SU-DHL-6 (cell line): ENCODE data around the gene PPP2R3C.

Experiments
- CTCF ChIP-seq: fragments of 200-600 bp; sonication (generic); IDR thresholded peaks from one replicate; pipeline ENCODE4 v1.5.1; 2017; ENCODE audit warnings: antibody characterized with exemption, mild to moderate bottlenecking, low read length, moderate library complexity; ENCODE audit not compliant: insufficient read depth, poor library complexity, severe bottlenecking
- EZH2phosphoT487 ChIP-seq: fragments of 200-600 bp; sonication (generic), shearing (Covaris generic); conservative IDR thresholded peaks from 2 replicates; pipeline ENCODE4 v1.6.1; 2018; ENCODE audit warnings: mild to moderate bottlenecking, antibody characterized with exemption, low read length, moderate library complexity, mixed read lengths

- TF ChIP-seq EZH2phosphoT487 = no peak
- no peak for TF ChIP-seq CTCF
Measured at GRCh38 chr14:35043046-35043445, 78.7 kb downstream of the PPP2R3C start.
